ENCODE measurements around the gene VSX2.
A peak's percentile ranks its signal among the peaks of the same experiment; 100 is the strongest.

VSX2 gene

DNA sequence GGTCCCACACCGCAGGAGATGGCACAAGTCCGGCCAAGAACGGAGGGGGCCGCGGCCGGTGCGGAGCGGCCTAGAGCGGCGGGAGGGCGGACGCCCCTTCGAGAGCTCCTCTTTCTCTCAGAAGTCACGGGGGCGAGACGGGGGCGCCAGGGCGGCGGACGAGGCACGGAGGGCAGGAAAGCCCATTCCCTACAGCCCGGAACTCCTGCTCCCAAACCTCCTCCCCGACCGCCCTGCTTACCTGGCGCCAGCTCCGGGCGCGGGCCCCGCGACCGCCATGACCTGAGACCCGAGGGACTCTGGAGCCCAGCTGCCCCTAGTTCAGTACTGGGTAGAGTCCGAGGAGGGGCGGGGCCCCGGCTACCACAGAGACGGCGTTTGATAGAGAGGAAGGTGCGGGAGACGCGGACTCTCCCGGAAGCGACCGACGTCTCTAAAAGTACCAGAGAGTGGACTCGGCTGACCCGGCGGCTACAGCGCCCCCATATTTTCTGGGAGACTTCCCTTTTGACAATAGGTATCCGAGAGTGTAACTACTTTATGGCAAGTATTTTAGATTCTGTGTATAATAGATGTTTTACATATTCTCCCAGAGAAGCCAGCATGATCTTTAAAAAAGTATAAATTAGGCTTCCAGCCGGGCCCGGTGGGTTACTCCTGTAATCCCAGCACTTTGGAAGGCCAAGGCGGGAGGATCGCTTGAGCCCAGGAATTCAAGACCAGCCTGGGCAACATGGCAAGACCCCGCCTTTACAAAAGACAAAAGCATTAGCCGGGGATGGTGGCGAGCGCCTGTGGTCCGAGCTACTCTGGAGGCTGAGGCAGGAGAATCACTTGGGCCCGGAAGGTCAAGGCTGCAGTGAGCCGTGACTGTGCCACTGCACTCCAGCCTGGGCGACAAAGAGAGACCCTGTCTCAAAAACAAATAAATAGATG, 63.7 kb downstream of the VSX2 start, which contains the start of gene ABCD4:
Gene ABCD4 (minus strand): TSS at position 301 of the 936 bp plus-strand sequence. CDS start 22 bp downstream, at position 279.
- Histone ChIP-seq H2AFZ (ENCODE audit: low read depth, low read length) (peak within 1 kb of the TSS; percentile 100), H3K4me3 (ENCODE audit: low read length) (peak within 1 kb of the TSS; percentile 85), H3K27me3 (ENCODE audit: insufficient read depth, low read length) (no peaks in the 10 kb centered on the region), H3K4me1 (ENCODE audit: insufficient read depth, low read length) (peaks cover 8% of the 10 kb centered on the region), H3K9me3 (ENCODE audit: low read length) (no peaks in the 10 kb centered on the region), H3K36me3 (ENCODE audit: insufficient read depth, low read length) (peaks cover 18% of the 10 kb centered on the region)

DNA sequence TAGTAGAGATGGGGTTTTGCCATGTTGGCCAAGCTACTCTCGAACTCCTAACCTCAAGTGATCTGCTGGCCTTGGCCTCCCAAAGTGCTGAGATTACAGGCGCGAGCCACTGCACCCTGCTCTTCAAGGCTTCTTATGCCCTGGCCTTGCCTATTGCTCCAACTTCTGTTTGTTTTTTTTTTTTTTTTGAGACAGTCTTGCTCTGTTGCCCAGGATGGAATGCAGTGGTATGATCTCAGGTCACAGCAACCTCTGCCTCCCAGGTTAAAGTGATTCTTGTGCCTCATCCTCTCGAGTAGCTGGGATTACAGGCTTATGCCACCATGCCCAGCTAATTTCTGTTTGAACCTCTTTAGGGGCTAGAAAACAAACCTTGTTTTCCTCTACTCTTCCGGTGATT, 69.4 kb downstream of the VSX2 start:
- Histone ChIP-seq H3K27me3 (ENCODE audit: insufficient read depth, low read length) (no peaks in the 10 kb centered on the region), H3K9me3 (ENCODE audit: low read length) (no peaks in the 10 kb centered on the region), H2AFZ (ENCODE audit: low read depth, low read length) (no peak overlapping the region), H3K4me3 (ENCODE audit: low read length) (no peak overlapping the region), H3K36me3 (ENCODE audit: insufficient read depth, low read length) (no peaks in the 10 kb centered on the region), H3K4me1 (ENCODE audit: insufficient read depth, low read length) (no peaks in the 10 kb centered on the region)

DNA sequence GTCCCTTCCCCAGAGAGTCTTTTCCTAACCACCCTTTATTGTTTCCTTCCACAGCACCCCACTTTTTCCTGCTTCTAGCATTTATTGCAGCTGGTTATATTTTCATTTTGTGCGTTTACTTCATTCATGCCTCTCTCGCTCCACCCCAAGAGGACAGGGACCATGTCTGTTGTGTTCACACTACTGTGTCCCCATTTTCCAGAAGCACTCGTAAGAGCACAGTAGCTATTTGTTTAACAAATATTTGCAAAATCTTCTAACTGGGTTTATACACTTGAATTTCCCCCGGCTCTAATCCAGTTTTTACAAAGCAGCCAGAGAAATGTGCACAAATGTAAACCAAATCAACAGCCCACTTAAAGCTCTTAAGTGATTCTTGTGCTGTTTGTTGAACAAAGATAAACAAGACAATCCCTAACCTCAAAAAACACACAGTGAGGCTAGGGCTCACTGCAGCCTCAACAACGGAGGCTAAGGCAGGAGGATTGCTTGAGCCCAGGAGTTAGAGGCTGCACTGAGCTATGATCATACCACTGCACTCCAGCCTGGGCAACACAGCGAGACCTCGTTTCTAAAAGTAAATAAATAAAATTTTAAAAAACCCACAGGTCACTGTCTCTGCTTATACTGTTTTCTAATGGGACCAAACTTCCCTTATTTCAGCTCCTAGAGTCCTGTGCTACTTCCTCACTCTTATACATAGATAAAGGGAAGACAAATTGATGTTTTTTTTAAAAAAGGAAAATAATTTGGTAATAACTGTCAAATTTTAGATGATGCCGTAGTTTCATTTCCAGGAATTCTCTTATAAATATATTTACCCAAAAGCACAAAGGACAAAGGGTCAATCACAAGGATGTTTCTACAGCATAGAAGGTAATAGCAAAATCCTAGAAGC, 70.1 kb downstream of the VSX2 start:
- no peaks in the 10 kb centered on the region for H3K9me3 ChIP-seq (ENCODE audit: low read length)
- H3K27me3 ChIP-seq (ENCODE audit: insufficient read depth, low read length), result no peaks in the 10 kb centered on the region
- no peak overlapping the region for H2AFZ ChIP-seq (ENCODE audit: low read depth, low read length)
- no peak overlapping the region for H3K4me3 ChIP-seq (ENCODE audit: low read length)
- no peaks in the 10 kb centered on the region for H3K36me3 ChIP-seq (ENCODE audit: insufficient read depth, low read length)
- H3K4me1 ChIP-seq (ENCODE audit: insufficient read depth, low read length), result no peaks in the 10 kb centered on the region

DNA sequence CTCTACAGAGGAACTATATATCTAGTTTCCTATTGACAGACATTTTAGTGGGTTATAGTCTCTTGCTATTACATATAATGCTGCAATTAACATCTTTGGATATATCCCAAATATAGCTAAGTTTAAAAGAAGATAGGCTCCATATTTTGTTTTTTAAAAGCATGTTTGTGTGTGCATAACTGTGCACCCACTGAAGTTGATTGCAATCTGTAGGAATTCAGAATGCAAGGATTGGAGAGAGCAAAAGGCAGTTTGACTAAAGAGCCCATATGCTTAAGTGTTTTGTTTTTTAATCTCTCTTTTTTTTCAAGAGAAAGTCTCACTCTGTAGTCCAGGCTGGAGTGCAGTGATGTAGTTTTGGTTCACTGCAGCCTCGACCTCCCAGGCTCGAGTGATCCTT, 72.9 kb downstream of the VSX2 start:
- no peaks in the 10 kb centered on the region for H3K36me3 ChIP-seq (ENCODE audit: insufficient read depth, low read length)
- no peak overlapping the region for H3K4me3 ChIP-seq (ENCODE audit: low read length)
- no peak overlapping the region for H2AFZ ChIP-seq (ENCODE audit: low read depth, low read length)
- H3K4me1 ChIP-seq (ENCODE audit: insufficient read depth, low read length), result no peaks in the 10 kb centered on the region
- H3K9me3 ChIP-seq (ENCODE audit: low read length), result no peaks in the 10 kb centered on the region
- no peaks in the 10 kb centered on the region for H3K27me3 ChIP-seq (ENCODE audit: insufficient read depth, low read length)
